D721Med (cell line): Measurements from ENCODE around the gene YPEL5.
"Not testable (repeated sequence)": the region's sequence is repeated elsewhere in the genome, so short reads cannot be mapped to it uniquely, and the experiment has no call there.

ENCODE experiments used
- DNase-seq: peaks from one replicate; pipeline ENCODE4 v3.0.0; 2011; ENCODE audit warnings: low spot score; ENCODE audit not compliant: insufficient read length
- FAIRE-seq: peaks from 2 replicates; lab custom pipeline; 2011; peaks lifted over from hg19 to GRCh38; lab: Jason Lieb, UNC
- CTCF ChIP-seq: IDR thresholded peaks from 2 replicates; pipeline ENCODE4 v1.5.1; 2012; ENCODE audit warnings: mild to moderate bottlenecking, control low read depth; ENCODE audit not compliant: insufficient read depth; ENCODE audit errors: missing control alignments

YPEL5 gene

GRCh38 chr2:30108851-30109250 is 38.0 kb upstream of the YPEL5 start:
- no peak for TF ChIP-seq CTCF
- DNase-seq: no peak
- no peak for FAIRE-seq

- DNase-seq: no peak
- no peak for FAIRE-seq
- TF ChIP-seq CTCF: no peak
These were observed 37.0 kb upstream of the YPEL5 start for GRCh38 chr2:30109856-30110255.

GRCh38 chr2:30110773-30111172 is 36.0 kb upstream of the YPEL5 start:
- FAIRE-seq: no peak
- no peak for DNase-seq
- TF ChIP-seq CTCF: no peak

- DNase-seq, FAIRE-seq: not testable (repeated sequence)
These were observed 35.6 kb upstream of the YPEL5 start for GRCh38 chr2:30111186-30111585.

GRCh38 chr2:30112561-30112960 is 34.2 kb upstream of the YPEL5 start:
- no peak for TF ChIP-seq CTCF
- FAIRE-seq (no peak), DNase-seq (no peak)

GRCh38 chr2:30113617-30114293 is 33.1 kb upstream of the YPEL5 start:
- no peak for DNase-seq
- FAIRE-seq: no peak
- TF ChIP-seq CTCF: no peak

- DNase-seq: peak; percentile 52
These were observed 31.4 kb upstream of the YPEL5 start for GRCh38 chr2:30115141-30115980.

More at GRCh38 chr2:30115141-30115980, 31.4 kb upstream of the YPEL5 start:
- no peak for FAIRE-seq
- TF ChIP-seq CTCF: peak; percentile 78
